ENCODE results near the gene DIP2C.
"Not testable (repeated sequence)": the region's sequence is repeated elsewhere in the genome, so short reads cannot be mapped to it uniquely, and the experiment has no call there.

Gene DIP2C

GRCh38 chr10:323046-323445 lies 366.4 kb downstream of the DIP2C start:
- not testable (repeated sequence) for H3K27me3 Mint-ChIP-seq, H3K27ac Mint-ChIP-seq, H3K9me3 Mint-ChIP-seq

GRCh38 chr10:320771-321170 lies 368.7 kb downstream of the DIP2C start:
- Mint-ChIP-seq H3K27ac (peak overlapping the region; percentile 59), H3K36me3 (peaks cover 4% of the 10 kb centered on the region), H3K27me3 (no peaks in the 10 kb centered on the region), H3K9me3 (no peaks in the 10 kb centered on the region), H3K4me1 (peaks cover 17% of the 10 kb centered on the region), H3K4me3 (no peak overlapping the region)

More at GRCh38 chr10:323046-323445, 366.4 kb downstream of the DIP2C start:
- not testable (repeated sequence) for H3K4me3 Mint-ChIP-seq, H3K4me1 Mint-ChIP-seq, H3K36me3 Mint-ChIP-seq

DNA sequence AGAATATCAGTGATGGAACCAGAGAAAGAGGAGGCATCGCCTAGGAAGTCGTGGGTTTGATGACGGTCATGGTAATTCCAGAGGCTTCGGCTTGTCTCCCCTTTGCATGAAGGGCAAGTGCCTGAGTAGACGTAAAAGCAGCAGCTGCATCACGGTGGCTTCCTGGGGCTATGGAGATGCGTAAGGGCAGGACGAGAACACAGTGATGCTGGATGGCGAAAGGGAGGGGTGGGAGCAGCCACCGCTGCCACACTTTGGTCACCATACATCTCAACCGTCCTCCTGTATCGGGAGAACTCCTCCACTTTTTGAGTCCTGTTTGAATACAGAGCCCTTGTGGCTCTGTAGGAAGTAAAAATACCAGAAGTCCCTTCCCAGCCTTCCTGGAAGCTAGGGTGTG lies 371.5 kb downstream of the DIP2C start:
- Mint-ChIP-seq H3K4me3 (no peak overlapping the region), H3K36me3 (peaks cover 3% of the 10 kb centered on the region), H3K27me3 (no peaks in the 10 kb centered on the region), H3K9me3 (no peaks in the 10 kb centered on the region), H3K27ac (no peak overlapping the region), H3K4me1 (peaks cover 20% of the 10 kb centered on the region)

GRCh38 chr10:317271-317769 lies 372.1 kb downstream of the DIP2C start:
- no peaks in the 10 kb centered on the region for H3K9me3 Mint-ChIP-seq
- H3K4me1 Mint-ChIP-seq: peaks cover 20% of the 10 kb centered on the region
- H3K27ac Mint-ChIP-seq: no peak overlapping the region
- peaks cover 3% of the 10 kb centered on the region for H3K36me3 Mint-ChIP-seq
- H3K4me3 Mint-ChIP-seq: no peak overlapping the region
- H3K27me3 Mint-ChIP-seq: no peaks in the 10 kb centered on the region

GRCh38 chr10:316390-316789 lies 373.1 kb downstream of the DIP2C start:
- Mint-ChIP-seq H3K4me3 (no peak overlapping the region), H3K36me3 (peaks cover 4% of the 10 kb centered on the region), H3K4me1 (peaks cover 20% of the 10 kb centered on the region), H3K27me3 (no peaks in the 10 kb centered on the region), H3K9me3 (no peaks in the 10 kb centered on the region), H3K27ac (no peak overlapping the region)

DNA sequence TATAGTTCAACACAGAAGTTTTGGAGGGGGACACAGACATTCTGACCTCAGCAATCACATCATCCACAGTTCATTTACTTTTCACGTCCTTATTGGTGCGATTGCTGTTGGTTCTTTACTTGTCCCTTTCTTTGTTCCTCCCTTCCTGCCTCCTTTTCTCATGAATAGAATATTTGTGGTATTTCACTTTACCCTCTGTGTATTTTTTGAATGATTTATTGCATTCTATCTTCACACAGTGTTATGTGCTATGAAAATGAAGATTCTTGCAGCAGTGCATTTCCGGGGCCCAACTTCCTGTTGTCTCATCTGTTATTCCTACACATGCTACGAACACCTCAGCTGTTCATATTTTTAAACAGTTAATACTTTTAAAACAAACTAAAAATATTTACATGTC lies 374.6 kb downstream of the DIP2C start:
- no peak overlapping the region for H3K27ac Mint-ChIP-seq
- H3K9me3 Mint-ChIP-seq: no peaks in the 10 kb centered on the region
- H3K27me3 Mint-ChIP-seq: peaks cover 1% of the 10 kb centered on the region
- H3K4me1 Mint-ChIP-seq: peaks cover 20% of the 10 kb centered on the region
- no peak overlapping the region for H3K4me3 Mint-ChIP-seq
- H3K36me3 Mint-ChIP-seq: peaks cover 3% of the 10 kb centered on the region

- Mint-ChIP-seq H3K27me3 (peaks cover 1% of the 10 kb centered on the region), H3K36me3 (peaks cover 3% of the 10 kb centered on the region), H3K27ac (peak overlapping the region; percentile 33), H3K4me3 (no peak overlapping the region), H3K9me3 (no peaks in the 10 kb centered on the region), H3K4me1 (peaks cover 20% of the 10 kb centered on the region)
These were observed 375.1 kb downstream of the DIP2C start for GRCh38 chr10:314381-314780.

- no peaks in the 10 kb centered on the region for H3K9me3 Mint-ChIP-seq
- peaks cover 14% of the 10 kb centered on the region for H3K4me1 Mint-ChIP-seq
- no peak overlapping the region for H3K27ac Mint-ChIP-seq
- H3K36me3 Mint-ChIP-seq: peaks cover 3% of the 10 kb centered on the region
- H3K27me3 Mint-ChIP-seq: peaks cover 1% of the 10 kb centered on the region
- no peak overlapping the region for H3K4me3 Mint-ChIP-seq
These were observed 377.4 kb downstream of the DIP2C start for GRCh38 chr10:311901-312665.

DNA sequence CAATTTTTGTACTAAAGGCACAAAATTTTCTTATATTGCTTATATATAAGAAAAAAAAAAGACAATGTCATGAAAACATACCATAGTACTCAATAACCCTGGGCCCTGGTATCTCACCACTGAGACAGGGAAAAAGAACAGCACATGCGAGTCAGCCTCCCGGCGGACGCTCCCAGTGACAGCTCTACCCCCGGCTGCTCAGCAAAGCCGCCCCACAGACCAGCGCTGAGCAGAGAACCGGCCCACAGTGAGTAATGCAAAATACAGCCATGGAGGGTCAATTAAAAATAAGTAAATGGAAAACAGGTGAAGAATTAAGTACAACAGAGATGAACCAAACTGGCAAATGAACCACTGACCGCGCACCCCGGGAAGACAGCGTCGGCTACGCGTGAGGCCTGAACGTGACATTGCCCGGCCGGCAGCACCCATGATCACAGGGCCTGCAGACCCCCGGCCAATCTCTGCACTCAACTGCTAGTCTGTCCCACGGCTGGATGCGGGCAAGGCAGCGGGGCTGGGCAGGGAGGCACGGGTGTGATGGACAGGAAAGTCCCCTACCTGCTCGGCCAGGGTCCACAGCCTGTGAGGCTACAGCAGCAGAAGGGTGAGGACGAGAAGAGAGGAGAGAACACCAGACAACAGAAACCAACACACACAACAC lies 378.4 kb downstream of the DIP2C start:
- Mint-ChIP-seq H3K9me3 (no peaks in the 10 kb centered on the region), H3K4me1 (peaks cover 12% of the 10 kb centered on the region), H3K36me3 (peaks cover 3% of the 10 kb centered on the region), H3K27me3 (peaks cover 1% of the 10 kb centered on the region), H3K27ac (no peak overlapping the region), H3K4me3 (no peak overlapping the region)

DNA sequence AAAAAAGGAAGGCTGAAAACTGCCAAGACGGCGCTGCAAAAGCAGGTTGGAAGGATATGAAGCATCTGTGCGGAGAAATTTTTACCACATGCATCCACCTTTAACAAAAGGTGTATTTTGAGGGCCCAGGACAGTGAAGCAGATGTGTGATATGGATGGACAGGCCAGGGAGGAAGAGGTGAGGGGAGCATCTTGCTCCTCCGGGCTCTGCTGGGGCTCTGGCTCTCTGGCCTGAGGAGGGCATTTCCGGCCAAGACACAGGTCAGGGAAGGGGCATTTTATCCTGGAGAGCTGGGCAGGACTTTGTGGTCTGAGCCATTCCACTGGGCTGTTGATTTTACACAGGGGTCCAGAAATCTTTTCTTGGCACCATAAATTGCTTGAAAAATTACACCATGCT lies 379.1 kb downstream of the DIP2C start:
- peaks cover 7% of the 10 kb centered on the region for H3K4me1 Mint-ChIP-seq
- H3K9me3 Mint-ChIP-seq: no peaks in the 10 kb centered on the region
- peaks cover 3% of the 10 kb centered on the region for H3K36me3 Mint-ChIP-seq
- no peak overlapping the region for H3K4me3 Mint-ChIP-seq
- H3K27ac Mint-ChIP-seq: peak overlapping the region; percentile 51
- H3K27me3 Mint-ChIP-seq: peaks cover 1% of the 10 kb centered on the region

DNA sequence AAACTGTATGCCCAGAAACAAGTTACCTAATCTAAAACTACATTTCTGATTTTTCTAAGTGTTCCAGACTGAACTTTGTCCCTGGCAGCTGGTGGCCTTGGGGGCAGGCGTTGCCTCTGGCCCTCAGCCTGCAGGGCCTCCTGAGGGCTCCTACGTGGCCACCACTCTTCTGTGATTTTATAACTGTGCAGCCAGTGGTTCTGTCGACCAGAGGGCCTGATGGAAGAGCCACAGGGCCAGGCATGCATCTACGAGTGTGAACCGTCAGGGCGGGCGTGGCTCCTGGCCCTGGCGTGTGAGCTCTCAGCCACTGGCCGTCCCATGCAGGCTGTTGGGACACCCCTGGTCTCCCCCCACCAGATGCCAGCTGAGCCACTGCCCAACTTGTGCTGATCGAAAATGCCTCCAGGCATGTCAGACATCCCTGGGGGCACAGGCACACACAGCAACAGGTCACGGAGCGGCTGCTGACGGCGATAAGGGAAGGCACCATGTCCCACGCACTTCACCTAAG lies 380.8 kb downstream of the DIP2C start:
- H3K9me3 Mint-ChIP-seq: no peaks in the 10 kb centered on the region
- no peaks in the 10 kb centered on the region for H3K4me1 Mint-ChIP-seq
- H3K4me3 Mint-ChIP-seq: no peak overlapping the region
- H3K27me3 Mint-ChIP-seq: peaks cover 1% of the 10 kb centered on the region
- H3K27ac Mint-ChIP-seq: no peak overlapping the region
- peaks cover 3% of the 10 kb centered on the region for H3K36me3 Mint-ChIP-seq

DNA sequence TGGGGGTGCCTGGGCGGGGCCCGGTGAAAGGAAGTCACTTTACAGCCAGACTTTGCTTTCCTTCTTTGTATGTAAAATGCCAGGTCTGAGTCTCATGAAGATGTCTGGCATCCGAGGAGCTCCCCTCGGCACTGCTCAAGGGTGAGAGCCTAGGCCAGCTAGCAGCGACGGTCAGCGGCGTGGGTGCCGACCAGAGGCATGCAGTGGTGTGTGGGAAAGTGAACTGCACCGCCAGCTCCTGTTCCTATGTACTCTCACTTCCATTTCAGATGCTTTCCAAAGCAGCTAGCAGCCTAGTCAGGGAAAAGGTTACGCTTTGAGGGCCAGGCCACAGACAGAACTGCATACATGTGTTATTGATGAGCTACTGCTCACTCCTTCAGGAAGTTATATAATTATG lies 381.4 kb downstream of the DIP2C start:
- H3K4me1 Mint-ChIP-seq: no peaks in the 10 kb centered on the region
- H3K27me3 Mint-ChIP-seq: peaks cover 1% of the 10 kb centered on the region
- peaks cover 3% of the 10 kb centered on the region for H3K36me3 Mint-ChIP-seq
- no peak overlapping the region for H3K4me3 Mint-ChIP-seq
- H3K27ac Mint-ChIP-seq: no peak overlapping the region
- H3K9me3 Mint-ChIP-seq: no peaks in the 10 kb centered on the region

DNA sequence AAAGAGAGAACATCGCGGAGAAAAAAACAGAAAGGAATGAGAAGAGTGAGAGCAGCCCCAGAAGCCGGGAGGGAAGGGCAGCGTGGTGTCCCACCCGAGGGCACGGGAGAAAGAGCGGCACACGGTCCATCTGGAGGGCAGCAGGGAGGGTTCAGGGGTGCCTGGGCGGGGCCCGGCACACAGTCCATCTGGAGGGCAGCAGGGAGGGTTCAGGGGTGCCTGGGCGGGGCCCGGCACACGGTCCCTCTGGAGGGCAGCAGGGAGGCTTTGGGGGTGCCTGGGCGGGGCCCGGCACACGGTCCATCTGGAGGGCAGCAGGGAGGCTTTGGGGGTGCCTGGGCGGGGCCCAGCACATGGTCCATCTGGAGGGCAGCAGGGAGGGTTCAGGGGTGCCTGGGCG lies 381.8 kb downstream of the DIP2C start:
- Mint-ChIP-seq H3K4me3 (no peak overlapping the region), H3K27me3 (peaks cover 1% of the 10 kb centered on the region), H3K9me3 (no peaks in the 10 kb centered on the region), H3K4me1 (no peaks in the 10 kb centered on the region), H3K27ac (no peak overlapping the region), H3K36me3 (peaks cover 3% of the 10 kb centered on the region)

DNA sequence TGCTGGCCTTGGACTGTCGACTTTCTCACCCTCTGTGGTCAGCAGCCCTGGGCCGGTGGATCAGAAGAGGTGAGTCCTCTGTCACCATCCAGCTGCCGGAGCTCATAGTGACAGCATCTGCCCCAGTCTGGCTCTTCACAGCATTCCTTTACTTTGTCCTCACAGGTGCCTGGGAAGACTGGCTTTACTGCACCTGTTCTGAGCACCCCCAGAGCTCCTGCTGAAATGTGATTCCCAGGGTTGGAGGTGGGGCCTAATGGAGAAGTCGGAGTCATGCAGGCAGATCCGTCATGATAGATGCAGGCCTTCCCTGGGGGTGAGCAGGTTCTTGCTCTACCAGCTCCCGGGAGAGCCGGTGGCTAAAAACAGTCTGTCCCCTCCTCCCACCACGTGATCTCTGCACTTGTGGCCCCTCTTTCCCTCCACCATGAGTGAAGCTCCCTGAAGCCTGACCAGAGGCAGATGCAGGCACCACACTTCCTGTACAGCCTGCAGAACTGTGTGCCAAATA lies 382.7 kb downstream of the DIP2C start:
- Mint-ChIP-seq H3K27me3 (peaks cover 1% of the 10 kb centered on the region), H3K27ac (no peak overlapping the region), H3K9me3 (no peaks in the 10 kb centered on the region), H3K4me3 (no peak overlapping the region), H3K36me3 (peaks cover 3% of the 10 kb centered on the region), H3K4me1 (no peaks in the 10 kb centered on the region)

DNA sequence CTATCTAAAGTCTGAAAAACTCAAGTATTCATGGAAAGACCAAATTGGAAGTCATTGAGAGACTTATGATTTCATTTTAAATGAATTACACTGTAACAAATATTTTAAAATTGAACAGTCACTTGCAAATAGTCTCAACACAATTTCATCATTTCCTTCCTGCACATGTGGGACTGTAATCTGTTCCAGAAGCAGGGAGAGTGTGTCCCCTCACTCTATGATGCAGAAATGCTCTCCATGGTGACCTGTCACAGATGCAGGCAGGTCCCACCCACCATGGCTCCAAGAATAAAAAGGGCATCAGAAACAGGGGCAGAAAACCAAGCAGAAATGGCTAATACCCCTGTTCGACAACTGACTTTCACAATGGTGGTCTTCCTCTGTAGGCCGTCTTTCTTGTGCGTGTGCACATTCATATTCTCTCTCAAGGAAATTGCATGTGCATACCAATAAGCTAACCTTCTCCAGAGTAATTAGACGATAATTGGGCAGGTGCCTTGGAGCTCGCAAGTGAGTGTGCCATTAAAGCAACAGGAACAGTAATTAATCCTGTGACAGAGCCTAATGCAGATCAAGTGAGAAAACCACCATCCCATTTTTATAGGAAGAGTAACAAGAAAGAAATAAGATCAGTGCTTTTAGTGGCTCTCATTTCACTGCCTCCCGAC lies 383.3 kb downstream of the DIP2C start:
- peaks cover 1% of the 10 kb centered on the region for H3K36me3 Mint-ChIP-seq
- H3K4me1 Mint-ChIP-seq: no peaks in the 10 kb centered on the region
- H3K4me3 Mint-ChIP-seq: no peak overlapping the region
- no peaks in the 10 kb centered on the region for H3K9me3 Mint-ChIP-seq
- H3K27me3 Mint-ChIP-seq: peaks cover 1% of the 10 kb centered on the region
- H3K27ac Mint-ChIP-seq: no peak overlapping the region

- Mint-ChIP-seq H3K4me3 (no peak overlapping the region), H3K27me3 (no peaks in the 10 kb centered on the region), H3K9me3 (no peaks in the 10 kb centered on the region), H3K27ac (no peak overlapping the region), H3K36me3 (peaks cover 1% of the 10 kb centered on the region), H3K4me1 (no peaks in the 10 kb centered on the region)
These were observed 384.4 kb downstream of the DIP2C start for GRCh38 chr10:305034-305433.

All from activated naive CD4-positive, alpha-beta T cell treated with anti-CD3 and anti-CD28 coated beads, Interleukin-2, amount 50 U/mL, for 24 hours (primary cell).